ENCODE results near the gene E4F1.

E4F1 gene

DNA sequence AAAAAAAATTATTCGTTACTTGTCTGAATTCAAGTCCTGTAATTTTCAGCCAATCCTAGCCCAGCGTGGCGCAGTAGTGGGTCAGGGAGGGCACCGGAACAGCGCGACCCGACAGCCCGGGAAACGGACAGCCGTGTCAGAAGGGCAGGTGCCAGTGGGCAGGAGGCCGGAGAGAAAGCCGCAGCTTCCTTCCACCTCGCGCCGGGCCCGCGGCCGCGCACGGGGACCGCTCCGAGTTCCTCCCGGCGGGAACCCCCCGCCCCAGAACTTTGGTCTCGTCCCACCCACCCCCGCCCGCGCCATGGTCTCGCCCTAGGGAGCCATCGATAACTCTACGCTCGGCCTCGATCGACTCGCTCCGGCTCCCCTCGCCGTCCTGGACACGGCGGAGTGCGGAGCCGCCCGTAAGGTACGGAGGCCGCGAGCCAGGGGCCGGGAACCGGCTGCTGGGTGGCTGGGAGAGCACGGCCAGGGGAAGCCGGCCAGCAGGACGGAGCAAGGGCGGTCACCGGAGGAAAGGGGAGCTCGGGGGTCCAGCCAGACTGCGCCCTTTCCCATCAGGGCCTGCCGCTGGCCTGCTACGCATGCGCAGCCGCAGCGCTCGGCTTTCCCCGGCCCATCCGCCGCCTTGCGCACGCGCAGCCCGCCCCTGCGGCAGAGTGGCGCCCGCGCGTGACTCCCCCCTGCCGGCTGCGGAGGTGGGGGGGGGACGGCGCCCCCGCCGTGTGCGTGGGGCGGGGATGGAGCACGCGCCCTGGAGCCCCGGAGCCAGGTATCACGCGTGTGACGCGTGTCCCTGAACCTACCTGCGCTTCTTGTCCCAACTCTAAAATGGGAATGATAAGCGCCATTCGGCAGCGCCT, 18.1 kb upstream of the E4F1 start, which contains the start of gene MLST8:
MLST8 (plus strand) TSS at position 351 of the 863 bp plus-strand sequence. CDS start 632 bp downstream, outside the sequence.
- DNase-seq (ENCODE audit: low read depth in 3 of 3, low spot score in 1 of 3): peak; percentile 79 to 87 (median 86)

GRCh38 chr16:2205967-2206313, 17.5 kb upstream of the E4F1 start:
- DNase-seq (ENCODE audit: low read depth in 3 of 3, low spot score in 1 of 3): no peak

DNA sequence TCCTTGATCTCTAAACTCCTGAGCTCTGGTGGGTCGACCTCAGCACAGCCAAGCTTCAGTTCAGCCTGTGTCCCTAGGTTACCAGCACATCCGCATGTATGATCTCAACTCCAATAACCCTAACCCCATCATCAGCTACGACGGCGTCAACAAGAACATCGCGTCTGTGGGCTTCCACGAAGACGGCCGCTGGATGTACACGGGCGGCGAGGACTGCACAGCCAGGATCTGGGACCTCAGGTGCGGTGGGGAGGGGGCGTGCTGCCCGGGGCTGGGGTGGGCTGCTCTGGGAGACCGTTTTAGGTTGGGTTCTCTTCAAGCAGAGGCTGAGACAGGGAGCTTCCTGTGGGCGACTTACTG, 17.0 kb upstream of the E4F1 start:
- DNase-seq (ENCODE audit: low read depth in 3 of 3, low spot score in 1 of 3): no peak

DNA sequence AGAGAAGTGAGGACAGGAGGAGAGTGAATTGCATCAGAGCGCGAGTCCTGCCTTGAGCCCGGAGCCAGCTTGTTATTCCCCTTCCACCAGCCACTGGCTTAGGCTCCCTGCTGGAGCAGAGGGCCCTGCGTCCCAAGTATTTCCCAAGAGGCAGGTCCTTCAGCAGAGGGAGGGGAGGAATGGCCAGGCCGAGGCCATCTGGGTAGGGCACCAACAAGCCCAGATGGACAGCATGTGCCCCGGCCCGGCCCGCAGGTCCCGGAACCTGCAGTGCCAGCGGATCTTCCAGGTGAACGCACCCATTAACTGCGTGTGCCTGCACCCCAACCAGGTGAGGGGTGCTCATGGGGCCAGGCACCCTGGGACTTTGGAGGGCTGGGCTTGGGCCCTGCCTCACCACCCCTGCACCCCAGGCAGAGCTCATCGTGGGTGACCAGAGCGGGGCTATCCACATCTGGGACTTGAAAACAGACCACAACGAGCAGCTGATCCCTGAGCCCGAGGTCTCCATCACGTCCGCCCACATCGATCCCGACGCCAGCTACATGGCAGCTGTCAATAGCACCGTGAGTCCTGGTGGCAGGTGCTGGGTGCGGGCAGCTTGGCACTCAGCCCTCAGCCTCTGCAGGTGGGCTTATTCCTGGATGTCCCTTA, 16.5 kb upstream of the E4F1 start:
- no peak for DNase-seq (ENCODE audit: low read depth in 3 of 3, low spot score in 1 of 3)

GRCh38 chr16:2207872-2208271, 15.5 kb upstream of the E4F1 start:
- no peak for DNase-seq (ENCODE audit: low read depth in 3 of 3, low spot score in 1 of 3)

DNA sequence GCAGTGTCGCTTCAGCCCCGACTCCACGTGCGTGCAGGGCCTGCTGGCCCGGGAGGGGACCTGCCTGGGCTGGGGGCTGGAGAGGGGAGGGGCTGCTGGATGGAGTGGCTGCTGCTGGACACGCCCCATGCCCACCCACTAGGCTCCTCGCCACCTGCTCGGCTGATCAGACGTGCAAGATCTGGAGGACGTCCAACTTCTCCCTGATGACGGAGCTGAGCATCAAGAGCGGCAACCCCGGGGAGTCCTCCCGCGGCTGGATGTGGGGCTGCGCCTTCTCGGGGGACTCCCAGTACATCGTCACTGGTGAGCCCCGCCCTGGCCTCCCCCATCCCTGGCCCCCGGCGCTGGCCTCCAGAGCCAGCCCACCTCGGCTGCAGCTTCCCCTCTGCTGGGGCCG, 15.1 kb upstream of the E4F1 start:
- DNase-seq (ENCODE audit: low read depth in 3 of 3, low spot score in 1 of 3): no peak

- DNase-seq (ENCODE audit: low read depth in 3 of 3, low spot score in 1 of 3): no peak
Observed at GRCh38 chr16:2208772-2209171, 14.6 kb upstream of the E4F1 start.

DNA sequence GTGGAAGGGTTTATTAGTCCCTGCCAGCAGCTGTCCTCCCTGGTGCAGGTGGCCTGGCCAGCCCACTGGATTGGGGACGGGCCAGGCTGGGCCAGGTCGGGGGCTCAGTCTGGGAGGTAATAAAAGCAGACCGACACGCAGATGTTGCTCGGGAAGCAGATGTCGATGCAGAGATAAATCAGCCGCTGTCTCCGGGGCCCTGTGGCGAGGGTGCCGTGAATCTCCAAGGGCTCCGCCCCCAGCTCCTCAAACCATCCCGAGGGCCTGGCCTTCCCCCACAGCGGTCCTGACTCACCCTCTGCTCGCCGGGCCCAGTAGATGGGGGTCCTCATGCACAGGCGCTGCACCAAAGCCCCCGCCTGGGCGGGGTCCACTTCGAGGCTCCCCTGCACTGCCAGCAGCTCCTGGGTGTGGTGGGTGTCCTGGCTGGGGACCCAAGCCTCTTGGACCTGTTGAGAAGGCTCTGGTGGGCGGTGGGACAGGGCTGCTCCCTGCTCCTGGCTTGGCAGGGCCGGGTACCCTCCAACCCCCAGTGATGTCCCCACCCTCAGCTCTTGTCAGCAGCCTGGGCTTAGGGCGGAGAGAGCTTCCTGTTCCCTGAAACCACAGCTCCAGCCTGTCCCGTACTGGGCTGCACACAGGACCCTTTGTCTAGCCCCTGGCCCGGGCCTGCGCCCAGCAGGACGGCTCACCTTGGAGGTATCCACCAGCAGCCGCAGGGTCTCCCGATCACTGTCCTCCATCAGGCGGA, 14.0 kb upstream of the E4F1 start:
- DNase-seq (ENCODE audit: low read depth in 3 of 3, low spot score in 1 of 3): no peak

GRCh38 chr16:2210009-2210332, 13.4 kb upstream of the E4F1 start:
- DNase-seq (ENCODE audit: low read depth in 3 of 3, low spot score in 1 of 3): no peak

DNA sequence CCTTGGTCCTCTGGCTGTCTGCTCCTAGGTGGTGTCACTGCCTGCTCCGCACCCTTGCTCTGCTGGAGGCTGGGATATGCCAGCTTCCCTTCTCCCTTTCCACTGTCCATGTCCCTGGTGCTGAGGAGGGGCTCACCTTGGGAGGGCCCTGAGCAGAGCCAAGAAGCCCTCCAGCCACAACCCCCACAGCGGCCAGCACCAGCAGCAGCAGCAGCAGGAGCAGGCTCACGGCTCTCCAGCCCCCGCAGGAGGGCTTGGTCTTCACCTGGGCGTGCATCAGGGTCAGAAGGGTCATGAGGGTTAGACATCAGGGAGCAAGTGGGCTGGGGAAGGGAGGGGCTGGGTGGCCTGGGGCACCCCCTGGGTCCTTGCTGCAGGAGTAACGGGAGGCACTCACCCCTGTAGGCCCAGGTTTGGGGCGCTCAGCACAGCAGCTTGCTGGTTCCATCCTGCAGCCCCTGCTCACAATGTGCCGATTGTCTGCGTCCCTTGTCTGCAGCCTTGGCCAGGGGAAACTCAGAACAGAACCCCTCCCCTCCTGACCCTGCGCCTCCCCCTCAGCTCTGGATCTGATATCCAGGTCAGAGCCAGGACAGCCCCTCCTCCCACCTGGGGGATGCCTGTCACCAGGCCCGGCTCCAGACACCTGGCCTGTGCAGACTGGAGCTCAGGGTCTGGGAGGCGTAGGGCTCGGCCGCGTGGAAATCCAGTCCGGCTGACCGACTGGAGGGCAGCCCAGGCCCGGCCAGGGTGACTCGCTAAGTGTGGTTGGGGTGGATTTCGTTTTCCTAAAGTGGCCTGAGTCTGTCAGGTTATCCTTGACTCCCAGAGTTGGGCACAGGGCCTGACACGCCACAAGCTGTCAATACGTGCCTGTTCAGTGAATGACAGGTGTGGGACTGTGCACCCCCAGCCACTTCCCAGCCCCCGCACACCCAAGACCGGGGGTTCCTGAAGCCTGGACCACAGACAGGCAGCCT, 12.7 kb upstream of the E4F1 start, which contains the start of gene BRICD5:
BRICD5 (minus strand) TSS at position 478 of the 980 bp plus-strand sequence; CDS start at position 448, 30 bp downstream.
- DNase-seq (ENCODE audit: low read depth in 3 of 3, low spot score in 1 of 3): no peak

DNA sequence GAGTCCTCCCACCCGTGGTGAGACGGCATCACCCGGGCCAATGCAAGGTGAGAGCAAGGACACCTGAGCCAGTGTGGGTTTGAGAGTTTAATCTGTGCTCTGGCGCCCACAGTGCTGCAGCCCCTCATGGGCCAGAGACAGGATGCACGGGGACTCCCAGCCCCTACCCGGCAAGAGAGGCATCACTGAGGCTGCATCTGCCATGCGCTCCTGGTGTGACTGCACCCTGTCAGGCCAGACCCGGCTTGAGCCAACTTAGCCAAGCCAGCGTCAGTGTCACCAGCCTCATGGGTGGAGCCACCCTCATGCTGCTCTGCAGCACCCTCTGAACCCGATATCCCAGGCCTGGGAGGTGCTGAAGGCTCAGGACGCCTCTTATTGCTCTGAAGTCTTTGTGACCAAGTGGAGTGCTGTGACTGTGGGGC, 11.5 kb upstream of the E4F1 start:
- no peak for DNase-seq (ENCODE audit: low read depth in 3 of 3, low spot score in 1 of 3)

DNA sequence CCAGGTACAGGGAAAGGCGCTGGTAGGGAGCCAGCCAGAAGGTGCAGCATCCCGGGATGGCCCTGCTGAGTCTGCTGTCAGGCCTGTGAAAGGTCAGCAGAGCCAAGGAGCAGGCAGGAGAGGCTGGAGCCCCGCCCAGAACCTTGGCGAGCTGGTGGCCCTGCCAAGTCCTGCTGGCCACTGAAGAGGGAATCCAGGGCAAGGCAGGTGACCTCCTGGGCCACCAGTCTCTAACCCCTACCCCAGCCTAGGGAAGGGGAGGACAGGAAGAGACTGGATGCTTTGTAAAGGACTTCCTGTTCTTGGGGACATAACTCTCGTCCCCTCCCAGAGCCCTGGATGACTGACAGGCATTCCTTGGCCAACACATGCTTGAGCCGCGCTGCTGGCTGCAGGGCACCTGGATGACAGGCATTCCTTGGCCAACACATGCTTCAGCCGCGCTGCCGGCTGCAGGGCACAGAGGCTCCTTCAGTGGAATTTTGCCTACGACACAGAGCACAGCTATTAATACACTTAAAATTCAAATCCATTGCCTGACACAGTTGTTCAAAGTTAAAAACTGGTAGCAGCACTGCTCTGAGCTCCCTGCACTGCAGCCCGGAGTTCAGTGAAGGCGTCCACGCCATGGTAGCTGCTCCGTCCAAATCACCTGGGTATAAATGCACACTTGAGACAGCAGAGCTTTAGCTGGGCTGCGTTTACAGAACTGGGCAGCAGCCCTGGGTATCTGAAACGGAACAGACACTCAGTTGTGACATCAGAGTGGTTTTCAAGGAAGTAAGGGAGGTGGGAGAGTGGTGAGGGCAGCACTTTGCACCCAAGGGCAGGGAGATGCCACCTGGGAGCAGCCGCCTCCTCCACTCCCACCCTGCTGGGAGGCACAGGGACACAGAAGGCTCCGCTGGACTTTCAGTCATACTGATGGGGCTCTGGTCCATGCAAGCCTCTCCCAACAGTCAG, 10.7 kb upstream of the E4F1 start:
- no peak for DNase-seq (ENCODE audit: low read depth in 3 of 3, low spot score in 1 of 3)

GRCh38 chr16:2213817-2214718, 9.3 kb upstream of the E4F1 start:
- no peak for DNase-seq (ENCODE audit: low read depth in 3 of 3, low spot score in 1 of 3)

DNA sequence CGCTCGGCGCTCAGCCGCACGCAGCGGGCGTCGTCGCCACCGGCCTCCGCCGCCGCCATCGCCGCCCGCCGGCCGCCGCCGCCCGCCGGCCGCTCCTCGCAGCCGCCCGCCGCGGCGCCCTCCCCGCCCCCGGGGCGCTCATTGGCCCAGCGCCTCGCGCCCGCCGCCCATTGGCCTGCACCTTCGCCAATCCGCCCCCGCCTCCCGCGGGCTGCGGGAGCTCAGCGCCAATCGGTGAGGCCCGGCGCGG, 8.7 kb upstream of the E4F1 start, which contains the start of gene PGP:
PGP (minus strand) TSS at position 122 of the 250 bp plus-strand sequence; CDS start at position 59, 63 bp downstream.
- no peak for DNase-seq (ENCODE audit: low read depth in 3 of 3, low spot score in 1 of 3)

- no peak for DNase-seq (ENCODE audit: low read depth in 3 of 3, low spot score in 1 of 3)
Observed at GRCh38 chr16:2216330-2216729, 7.1 kb upstream of the E4F1 start.

GRCh38 chr16:2223942-2224486, 623 bp downstream of the E4F1 start:
- DNase-seq (ENCODE audit: low read depth in 3 of 3, low spot score in 1 of 3): no peak

DNA sequence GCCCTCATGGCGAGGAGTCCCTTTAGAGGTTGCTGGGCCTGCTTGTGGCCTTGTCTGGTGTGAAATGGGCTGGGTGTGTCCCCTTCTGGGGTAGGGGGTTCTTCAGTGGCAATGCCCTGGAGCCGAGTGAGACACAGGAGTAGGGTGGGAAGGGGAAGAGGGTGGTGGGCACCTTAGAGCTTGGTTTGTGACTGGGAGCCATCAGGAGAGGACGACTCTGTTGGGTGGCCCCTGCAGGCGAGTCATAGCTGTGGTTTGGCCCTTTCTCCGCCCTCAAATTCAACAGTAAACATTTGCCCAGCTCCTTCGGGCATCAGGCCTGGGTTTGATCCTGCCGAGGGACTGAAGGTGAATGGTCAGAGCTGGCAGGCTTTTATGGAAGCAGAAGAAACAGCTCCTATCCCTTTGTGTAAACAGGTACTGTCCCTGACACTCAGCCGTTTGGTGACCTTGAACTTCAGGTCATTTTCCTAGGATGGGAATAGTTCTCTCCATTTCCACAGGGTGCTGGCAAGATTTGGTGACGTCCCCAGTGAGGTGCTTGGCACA, 2.9 kb downstream of the E4F1 start:
- no peak for DNase-seq (ENCODE audit: low read depth in 3 of 3, low spot score in 1 of 3)

- DNase-seq (ENCODE audit: low read depth in 3 of 3, low spot score in 1 of 3): no peak
Observed at GRCh38 chr16:2226918-2227317, 3.5 kb downstream of the E4F1 start.
